Keratinocyte (primary cell): ENCODE results near the gene CDKN1A. TPM values are rescaled to one million over a fixed set of nuclear protein-coding genes. Genes with fewer than 3 reads are reported as not detected.

ENCODE experiments used
- DNase-seq: peaks from one replicate; pipeline ENCODE4 v3.0.0-alpha.2; 2011; ENCODE audit warnings: low read depth, missing footprints, low spot score
- FAIRE-seq: peaks from 2 replicates; lab custom pipeline; 2011; peaks lifted over from hg19 to GRCh38; lab: Jason Lieb, UNC
- H2AFZ ChIP-seq: 2 replicates; pipeline ENCODE4 v1.6.0; 2012; ENCODE audit warnings: low read length, control low read depth, inconsistent platforms; ENCODE audit not compliant: control insufficient read depth
- H3K27ac ChIP-seq: 2 replicates; pipeline ENCODE4 v1.5.1; 2011; ENCODE audit warnings: low read length; ENCODE audit not compliant: control insufficient read depth, insufficient read depth
- H3K27me3 ChIP-seq: 3 replicates; pipeline ENCODE4 v1.6.0; 2011; ENCODE audit warnings: low read length; ENCODE audit not compliant: control insufficient read depth, insufficient read depth; ENCODE audit errors: extremely low read depth
- H3K36me3 ChIP-seq, 2 experiments: 2 replicates in 1 of 2; 3 replicates in 1 of 2; pipeline ENCODE4 v1.5.1; 2011; ENCODE audit warnings: low read length in 2 of 2, mild to moderate bottlenecking in 1 of 2; ENCODE audit not compliant: control insufficient read depth in 2 of 2, insufficient read depth in 2 of 2; ENCODE audit errors: extremely low read depth in 1 of 2
- H3K4me1 ChIP-seq: 3 replicates; pipeline ENCODE4 v1.5.1; 2011; ENCODE audit warnings: low read length; ENCODE audit not compliant: control insufficient read depth, insufficient read depth; ENCODE audit errors: extremely low read depth
- H3K4me2 ChIP-seq: 3 replicates; pipeline ENCODE4 v1.6.0; 2011; ENCODE audit warnings: low read depth, low read length; ENCODE audit not compliant: control insufficient read depth, insufficient read depth; ENCODE audit errors: extremely low read depth
- H3K4me3 ChIP-seq, 3 experiments: fragments of 200-600 bp in 1 of 3; sonication (generic) in 1 of 3; 2 replicates in 2 of 3; 3 replicates in 1 of 3; pipeline ENCODE4 v1.5.1; 2011 to 2016; ENCODE audit warnings: low read length in 3 of 3, mild to moderate bottlenecking in 3 of 3, control low read depth in 2 of 3, inconsistent platforms in 1 of 3, low read depth in 1 of 3, mixed read lengths in 1 of 3, mixed run types in 1 of 3, moderate library complexity in 1 of 3; ENCODE audit not compliant: control insufficient read depth in 2 of 3, insufficient read depth in 2 of 3; ENCODE audit errors: extremely low read depth in 1 of 3
- H3K79me2 ChIP-seq: 2 replicates; pipeline ENCODE4 v1.6.0; 2012; ENCODE audit warnings: low read length; ENCODE audit not compliant: control insufficient read depth, insufficient read depth
- H3K9ac ChIP-seq: 3 replicates; pipeline ENCODE4 v1.6.0; 2011; ENCODE audit warnings: low read length; ENCODE audit not compliant: control insufficient read depth, insufficient read depth; ENCODE audit errors: extremely low read depth
- H3K9me1 ChIP-seq: 3 replicates; pipeline ENCODE4 v1.6.0; 2011; ENCODE audit warnings: low read length; ENCODE audit not compliant: control insufficient read depth, insufficient read depth; ENCODE audit errors: extremely low read depth
- H3K9me3 ChIP-seq: 2 replicates; pipeline ENCODE4 v1.5.1; 2012; ENCODE audit warnings: low read depth, low read length; ENCODE audit not compliant: control insufficient read depth
- H4K20me1 ChIP-seq: 3 replicates; pipeline ENCODE4 v1.6.0; 2011; ENCODE audit warnings: low read length; ENCODE audit not compliant: control insufficient read depth, insufficient read depth; ENCODE audit errors: extremely low read depth
- EZH2 ChIP-seq: IDR thresholded peaks from one replicate; pipeline ENCODE4 v1.6.1; 2012; ENCODE audit warnings: inconsistent platforms, mild to moderate bottlenecking, low read length, moderate library complexity
- dilution Hi-C: fragments of 300-500 bp; cut with MboI; formaldehyde crosslinking; loops from one replicate; pipeline ENCODE4 v1.7.0; 2020; ENCODE audit warnings: low sequenced_read_pairs; ENCODE audit not compliant: extremely low pct_ligation_motif_present
- polyA plus RNA-seq, 5 experiments: library from polyadenylated mRNA; depleted of rRNA in 3 of 5; stranded (reverse) in 3 of 5; stranded (forward) in 1 of 5; unstranded in 1 of 5; fragments of >200 nt; gene quantifications; 1 replicate in 1 of 5; 2 replicates in 3 of 5; 3 replicates in 1 of 5; pipeline versions ENCODE4 v1.2.1 to v1.2.3, GENCODE V29; 2011 to 2012; ENCODE audit warnings: missing spikeins in 2 of 5, low read depth in 1 of 5, low replicate concordance in 1 of 5
- TF ChIP-seq, protein P1 (sequence below), 3 experiments: IDR thresholded peaks in 1 of 3; conservative IDR thresholded peaks in 1 of 3; optimal IDR thresholded peaks in 1 of 3; 2 replicates in 2 of 3; 3 replicates in 1 of 3; pipeline versions ENCODE3 to v1.5.1; 2011; ENCODE audit warnings: low read length in 3 of 3, mild to moderate bottlenecking in 3 of 3, moderate library complexity in 2 of 3, control low read depth in 1 of 3, inconsistent platforms in 1 of 3; ENCODE audit not compliant: insufficient read depth in 2 of 3; ENCODE audit errors: extremely low read depth in 1 of 3

CDKN1A gene
- polyA plus RNA-seq, 1 donor (not counting 4 experiments of a cell fraction or from before 2014, with no cell fraction given), result 185 TPM

DNA sequence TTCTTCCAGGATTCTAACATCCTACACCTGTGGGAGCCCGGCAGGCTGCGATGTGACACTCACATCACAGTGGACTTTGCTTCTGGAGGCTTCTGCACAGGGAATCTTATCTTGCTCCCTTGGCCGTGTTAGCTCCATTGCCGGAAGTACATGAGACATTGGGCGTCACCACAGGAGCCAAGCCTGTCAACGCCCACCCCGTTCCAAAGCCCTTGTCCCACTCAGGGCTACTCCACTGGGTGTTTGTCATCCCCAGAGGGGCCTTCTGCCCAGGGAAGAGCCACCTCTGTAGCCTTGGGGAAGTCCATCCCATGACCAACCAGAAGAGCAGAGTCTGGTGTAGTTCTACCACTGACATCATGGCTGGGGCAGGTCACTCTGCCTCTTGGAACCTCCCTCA lies 20.8 kb downstream of the CDKN1A start:
- Histone ChIP-seq H3K27me3 (no peaks in the 10 kb centered on the region), H3K9me3 (no peaks in the 10 kb centered on the region), H3K36me3 (no peaks in the 10 kb centered on the region), H3K79me2 (no peaks in the 10 kb centered on the region), H3K9ac (no peak overlapping the region), H3K4me2 (no peak overlapping the region), H3K27ac (no peak overlapping the region), H3K4me1 (peaks cover 11% of the 10 kb centered on the region), H3K9me1 (no peaks in the 10 kb centered on the region), H2AFZ (no peak overlapping the region), H4K20me1 (no peaks in the 10 kb centered on the region), H3K4me3 (no peak overlapping the region)
- dilution Hi-C loops, result no loop called here
- no peak for DNase-seq
- FAIRE-seq, result no peak
- TF ChIP-seq, protein P1, sequence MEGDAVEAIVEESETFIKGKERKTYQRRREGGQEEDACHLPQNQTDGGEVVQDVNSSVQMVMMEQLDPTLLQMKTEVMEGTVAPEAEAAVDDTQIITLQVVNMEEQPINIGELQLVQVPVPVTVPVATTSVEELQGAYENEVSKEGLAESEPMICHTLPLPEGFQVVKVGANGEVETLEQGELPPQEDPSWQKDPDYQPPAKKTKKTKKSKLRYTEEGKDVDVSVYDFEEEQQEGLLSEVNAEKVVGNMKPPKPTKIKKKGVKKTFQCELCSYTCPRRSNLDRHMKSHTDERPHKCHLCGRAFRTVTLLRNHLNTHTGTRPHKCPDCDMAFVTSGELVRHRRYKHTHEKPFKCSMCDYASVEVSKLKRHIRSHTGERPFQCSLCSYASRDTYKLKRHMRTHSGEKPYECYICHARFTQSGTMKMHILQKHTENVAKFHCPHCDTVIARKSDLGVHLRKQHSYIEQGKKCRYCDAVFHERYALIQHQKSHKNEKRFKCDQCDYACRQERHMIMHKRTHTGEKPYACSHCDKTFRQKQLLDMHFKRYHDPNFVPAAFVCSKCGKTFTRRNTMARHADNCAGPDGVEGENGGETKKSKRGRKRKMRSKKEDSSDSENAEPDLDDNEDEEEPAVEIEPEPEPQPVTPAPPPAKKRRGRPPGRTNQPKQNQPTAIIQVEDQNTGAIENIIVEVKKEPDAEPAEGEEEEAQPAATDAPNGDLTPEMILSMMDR (optimal IDR thresholded peaks at IDR 0.05 in 1 of 3, IDR thresholded peaks at IDR 0.05 in 1 of 3, conservative IDR thresholded peaks at IDR 0.05 in 1 of 3; ENCODE audit: extremely low read depth in 1 of 3, insufficient read depth in 2 of 3, low read length in 3 of 3), result no peak
- no peak for TF ChIP-seq EZH2

DNA sequence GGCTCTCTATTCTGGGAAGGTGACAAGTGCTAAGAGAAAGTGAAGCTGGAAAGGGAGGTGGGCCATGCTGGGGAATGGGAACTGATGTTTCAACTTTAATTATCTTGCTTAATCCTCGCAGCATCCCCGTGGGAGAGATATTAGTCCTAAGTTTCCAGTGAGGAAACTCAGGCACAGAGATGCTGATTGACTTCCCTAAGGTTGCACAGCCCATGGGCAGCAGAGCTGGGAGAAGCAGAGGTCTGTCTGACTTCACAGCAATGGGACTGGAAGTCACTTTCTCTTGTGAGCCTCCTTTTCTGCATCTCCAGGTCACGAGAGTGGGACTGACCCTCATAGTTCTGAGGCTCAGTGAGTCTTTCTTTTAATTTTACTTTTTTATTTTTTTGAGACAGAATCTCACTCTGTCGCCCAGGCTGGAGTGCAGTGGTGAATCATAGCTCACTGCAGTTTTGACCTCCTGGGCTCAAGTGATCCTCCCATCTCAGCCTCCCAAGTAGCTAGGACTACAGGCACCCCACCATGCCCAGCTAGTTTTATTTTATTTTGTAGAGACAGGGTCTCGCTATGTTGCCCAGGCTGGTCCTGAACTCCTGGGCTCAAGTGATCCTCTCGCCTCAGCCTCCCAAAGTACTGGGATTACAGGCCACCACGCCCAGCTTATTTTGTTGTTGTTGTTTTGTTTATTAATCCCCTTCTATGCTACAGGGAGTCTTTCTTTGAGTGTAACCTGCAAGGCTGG lies 21.7 kb downstream of the CDKN1A start:
- Histone ChIP-seq H2AFZ (no peak overlapping the region), H3K36me3 (no peaks in the 10 kb centered on the region), H3K9ac (no peak overlapping the region), H3K4me2 (no peak overlapping the region), H3K27ac (no peak overlapping the region), H3K4me1 (peaks cover 11% of the 10 kb centered on the region), H3K79me2 (no peaks in the 10 kb centered on the region), H4K20me1 (no peaks in the 10 kb centered on the region), H3K9me3 (no peaks in the 10 kb centered on the region), H3K27me3 (no peaks in the 10 kb centered on the region), H3K9me1 (no peaks in the 10 kb centered on the region), H3K4me3 (no peak overlapping the region)
- FAIRE-seq, result no peak
- dilution Hi-C loops, result no loop called here
- no peak for DNase-seq
- TF ChIP-seq EZH2, result no peak
- TF ChIP-seq, protein P1 (optimal IDR thresholded peaks at IDR 0.05 in 1 of 3, IDR thresholded peaks at IDR 0.05 in 1 of 3, conservative IDR thresholded peaks at IDR 0.05 in 1 of 3; ENCODE audit: extremely low read depth in 1 of 3, insufficient read depth in 2 of 3, low read length in 3 of 3), result no peak
